Neural progenitor cell (in vitro differentiated cells): ENCODE data around the gene CTDSPL2. TPM values are rescaled to one million over a fixed set of nuclear protein-coding genes. Genes with fewer than 3 reads are reported as not detected.
"Not testable (repeated sequence)": the region's sequence is repeated elsewhere in the genome, so short reads cannot be mapped to it uniquely, and the experiment has no call there.

Experiments
- DNase-seq: peaks from one replicate; pipeline ENCODE4 v3.0.0-alpha.2; 2016; ENCODE audit warnings: low spot score
- H2AFZ ChIP-seq: fragments of 200-600 bp; sonication (generic); replicated peaks from 2 replicates; pipeline ENCODE4 v1.6.1; 2016; ENCODE audit warnings: antibody characterized with exemption
- H3F3A ChIP-seq: fragments of 200-600 bp; sonication (generic); 2 replicates; pipeline ENCODE4 v1.6.1; 2016; ENCODE audit warnings: antibody characterized with exemption, low read depth
- H3K27ac ChIP-seq: fragments of 200-600 bp; sonication (generic); 2 replicates; pipeline ENCODE4 v1.5.1; 2016; ENCODE audit warnings: mild to moderate bottlenecking
- H3K27me3 ChIP-seq: fragments of 200-600 bp; sonication (generic); 2 replicates; pipeline ENCODE4 v1.6.1; 2016; ENCODE audit warnings: mild to moderate bottlenecking, moderate library complexity
- H3K36me3 ChIP-seq: fragments of 200-600 bp; sonication (generic); 2 replicates; pipeline ENCODE4 v1.5.1; 2016
- H3K4me1 ChIP-seq: fragments of 200-600 bp; sonication (generic); 2 replicates; pipeline ENCODE4 v1.6.1; 2016; ENCODE audit warnings: mixed run types
- H3K4me2 ChIP-seq: fragments of 200-600 bp; sonication (generic); 2 replicates; pipeline ENCODE4 v1.6.1; 2016
- H3K4me3 ChIP-seq: fragments of 200-600 bp; sonication (generic); 2 replicates; pipeline ENCODE4 v1.5.1; 2016
- H3K79me2 ChIP-seq: fragments of 200-600 bp; sonication (generic); 2 replicates; pipeline ENCODE4 v1.6.1; 2016; ENCODE audit warnings: low read depth
- H3K9ac ChIP-seq: fragments of 200-600 bp; sonication (generic); 2 replicates; pipeline ENCODE4 v1.6.1; 2016
- H3K9me3 ChIP-seq: fragments of 200-600 bp; sonication (generic); 2 replicates; pipeline ENCODE4 v1.5.1; 2016; ENCODE audit warnings: low read depth
- H4K20me1 ChIP-seq: fragments of 200-600 bp; sonication (generic); 2 replicates; pipeline ENCODE4 v1.6.1; 2016; ENCODE audit warnings: low read depth
- H3K27ac Mint-ChIP-seq: 3 replicates; pipeline ENCODE4 v1.8.0; 2021; ENCODE audit warnings: mixed read lengths
- H3K27me3 Mint-ChIP-seq: 2 replicates; pipeline ENCODE4 v1.8.0; 2022; ENCODE audit warnings: low read depth, mild to moderate bottlenecking, inconsistent platforms, moderate library complexity, mixed read lengths; ENCODE audit not compliant: insufficient read depth
- H3K36me3 Mint-ChIP-seq: 3 replicates; pipeline ENCODE4 v1.8.0; 2021; ENCODE audit warnings: mixed read lengths
- H3K4me1 Mint-ChIP-seq: 3 replicates; pipeline ENCODE4 v1.8.0; 2021; ENCODE audit warnings: mixed read lengths
- H3K4me3 Mint-ChIP-seq: 3 replicates; pipeline ENCODE4 v1.8.0; 2021; ENCODE audit warnings: mild to moderate bottlenecking, moderate library complexity, mixed read lengths
- H3K9me3 Mint-ChIP-seq: 3 replicates; pipeline ENCODE4 v1.8.0; 2020; ENCODE audit warnings: mixed read lengths
- CTCF ChIP-seq: fragments of 200-600 bp; sonication (generic); IDR thresholded peaks from 2 replicates; pipeline ENCODE4 v1.5.1; 2017; ENCODE audit warnings: antibody characterized with exemption, mild to moderate bottlenecking
- EZH2 ChIP-seq: fragments of 200-600 bp; sonication (generic); IDR thresholded peaks from 2 replicates; pipeline ENCODE4 v1.6.1; 2017; ENCODE audit warnings: antibody characterized with exemption, mild to moderate bottlenecking, moderate library complexity
- EZH2phosphoT487 ChIP-seq: fragments of 200-600 bp; sonication (generic); IDR thresholded peaks from 2 replicates; pipeline ENCODE4 v1.6.1; 2017; ENCODE audit warnings: antibody characterized with exemption
- total RNA-seq: library from RNA; depleted of rRNA; stranded (reverse); fragments of >200 nt; gene quantifications from 2 replicates; pipeline ENCODE4 v1.2.3, GENCODE V29; 2015; ENCODE audit warnings: low replicate concordance

Gene CTDSPL2
- total RNA-seq, 1 donor from 2014 or later, result 207 TPM

- TF ChIP-seq CTCF (no peak), EZH2phosphoT487 (no peak), EZH2 (no peak)
- no peaks in the 10 kb centered on the region for H3K27me3 ChIP-seq
- H3K36me3 ChIP-seq, result no peaks in the 10 kb centered on the region
Observed at GRCh38 chr15:44447772-44448376, 20.4 kb downstream of the CTDSPL2 start.

GRCh38 chr15:44450172-44450571, 22.7 kb downstream of the CTDSPL2 start:
- Histone ChIP-seq H3K9ac (no peak overlapping the region), H2AFZ (no peak overlapping the region), H3K36me3 (no peaks in the 10 kb centered on the region), H3F3A (no peaks in the 10 kb centered on the region), H3K27me3 (no peaks in the 10 kb centered on the region), H3K4me2 (no peak overlapping the region), H3K4me3 (no peak overlapping the region), H3K27ac (no peak overlapping the region), H3K79me2 (peaks cover 100% of the 10 kb centered on the region), H3K9me3 (no peaks in the 10 kb centered on the region), H4K20me1 (peaks cover 55% of the 10 kb centered on the region), H3K4me1 (no peaks in the 10 kb centered on the region)
- no peak for TF ChIP-seq CTCF
- no peak for TF ChIP-seq EZH2phosphoT487
- TF ChIP-seq EZH2, result no peak
- Mint-ChIP-seq H3K4me1 (no peaks in the 10 kb centered on the region), H3K4me3 (no peak overlapping the region), H3K36me3 (peaks cover 32% of the 10 kb centered on the region), H3K27ac (no peak overlapping the region), H3K27me3 (peaks cover 2% of the 10 kb centered on the region), H3K9me3 (peaks cover 18% of the 10 kb centered on the region)
- no peak for DNase-seq

More at GRCh38 chr15:44447772-44448376, 20.4 kb downstream of the CTDSPL2 start:
- Histone ChIP-seq H3K4me2 (no peak overlapping the region), H4K20me1 (peaks cover 55% of the 10 kb centered on the region), H3K9me3 (no peaks in the 10 kb centered on the region), H2AFZ (no peak overlapping the region), H3K4me1 (no peaks in the 10 kb centered on the region), H3K4me3 (no peak overlapping the region), H3K79me2 (peaks cover 100% of the 10 kb centered on the region), H3F3A (no peaks in the 10 kb centered on the region), H3K9ac (no peak overlapping the region), H3K27ac (no peak overlapping the region)
- Mint-ChIP-seq H3K4me3 (no peak overlapping the region), H3K9me3 (peaks cover 9% of the 10 kb centered on the region), H3K27me3 (peaks cover 4% of the 10 kb centered on the region), H3K4me1 (no peaks in the 10 kb centered on the region), H3K36me3 (peaks cover 38% of the 10 kb centered on the region), H3K27ac (no peak overlapping the region)
- no peak for DNase-seq

- H3K9ac ChIP-seq, H3K4me3 ChIP-seq, DNase-seq, H3F3A ChIP-seq, H3K27ac Mint-ChIP-seq, H3K36me3 ChIP-seq, H3K27me3 Mint-ChIP-seq, H2AFZ ChIP-seq, H3K9me3 ChIP-seq, H3K4me2 ChIP-seq, H3K4me1 Mint-ChIP-seq, H3K27ac ChIP-seq, H3K4me3 Mint-ChIP-seq, H3K27me3 ChIP-seq, H3K4me1 ChIP-seq: not testable (repeated sequence)
- Histone ChIP-seq H4K20me1 (peaks cover 48% of the 10 kb centered on the region), H3K79me2 (peaks cover 98% of the 10 kb centered on the region)
- peaks cover 19% of the 10 kb centered on the region for H3K9me3 Mint-ChIP-seq
- H3K36me3 Mint-ChIP-seq, result peaks cover 24% of the 10 kb centered on the region
Observed at GRCh38 chr15:44453578-44454283, 26.3 kb downstream of the CTDSPL2 start.

- Mint-ChIP-seq H3K36me3 (peaks cover 24% of the 10 kb centered on the region), H3K4me1 (no peaks in the 10 kb centered on the region), H3K4me3 (no peak overlapping the region), H3K27me3 (peaks cover 2% of the 10 kb centered on the region), H3K9me3 (peaks cover 15% of the 10 kb centered on the region), H3K27ac (no peak overlapping the region)
- H3K27ac ChIP-seq, result no peak overlapping the region
- H3K4me1 ChIP-seq, result no peaks in the 10 kb centered on the region
- no peaks in the 10 kb centered on the region for H3K9me3 ChIP-seq
- no peak overlapping the region for H2AFZ ChIP-seq
- H3K79me2 ChIP-seq, result peaks cover 97% of the 10 kb centered on the region
- H3K9ac ChIP-seq, result no peak overlapping the region
- DNase-seq, result no peak
- no peak for TF ChIP-seq EZH2phosphoT487
- H3K27me3 ChIP-seq, result no peaks in the 10 kb centered on the region
- peaks cover 54% of the 10 kb centered on the region for H4K20me1 ChIP-seq
- no peak overlapping the region for H3K4me2 ChIP-seq
- no peak overlapping the region for H3K4me3 ChIP-seq
- peaks cover 7% of the 10 kb centered on the region for H3K36me3 ChIP-seq
- no peaks in the 10 kb centered on the region for H3F3A ChIP-seq
Observed at GRCh38 chr15:44458429-44458828, 31.0 kb downstream of the CTDSPL2 start.
